ENCODE results near the gene MAGI2.

MAGI2 gene

GRCh38 chr7:78904983-78905382 is 548.5 kb downstream of the MAGI2 start:
- H3K4me3 ChIP-seq (ENCODE audit: low read depth, low read length): no peak overlapping the region
- no peak for DNase-seq (ENCODE audit: low read depth)

GRCh38 chr7:78901566-78901965 is 551.9 kb downstream of the MAGI2 start:
- no peak for DNase-seq (ENCODE audit: low read depth)
- H3K4me3 ChIP-seq (ENCODE audit: low read depth, low read length): no peak overlapping the region

- no peak for DNase-seq (ENCODE audit: low read depth)
- no peak overlapping the region for H3K4me3 ChIP-seq (ENCODE audit: low read depth, low read length)
Measured at GRCh38 chr7:78900806-78901205, 552.7 kb downstream of the MAGI2 start.

- H3K4me3 ChIP-seq (ENCODE audit: low read depth, low read length): no peak overlapping the region
- no peak for DNase-seq (ENCODE audit: low read depth)
Measured at GRCh38 chr7:78895393-78895792, 558.1 kb downstream of the MAGI2 start.

GRCh38 chr7:78879206-78879605 is 574.3 kb downstream of the MAGI2 start:
- DNase-seq (ENCODE audit: low read depth): no peak
- H3K4me3 ChIP-seq (ENCODE audit: low read depth, low read length): no peak overlapping the region

- DNase-seq (ENCODE audit: low read depth): no peak
- H3K4me3 ChIP-seq (ENCODE audit: low read depth, low read length): no peak overlapping the region
Measured at GRCh38 chr7:78873117-78873516, 580.4 kb downstream of the MAGI2 start.

- H3K4me3 ChIP-seq (ENCODE audit: low read depth, low read length): no peak overlapping the region
- DNase-seq (ENCODE audit: low read depth): no peak
Measured at GRCh38 chr7:78864339-78864738, 589.1 kb downstream of the MAGI2 start.

GRCh38 chr7:78863281-78863680 is 590.2 kb downstream of the MAGI2 start:
- no peak for DNase-seq (ENCODE audit: low read depth)

GRCh38 chr7:78862411-78862900 is 591.0 kb downstream of the MAGI2 start:
- no peak for DNase-seq (ENCODE audit: low read depth)
- no peak overlapping the region for H3K4me3 ChIP-seq (ENCODE audit: low read depth, low read length)

More at GRCh38 chr7:78863281-78863680, 590.2 kb downstream of the MAGI2 start:
- no peak overlapping the region for H3K4me3 ChIP-seq (ENCODE audit: low read depth, low read length)

GRCh38 chr7:78852951-78853350 is 600.5 kb downstream of the MAGI2 start:
- no peak for DNase-seq (ENCODE audit: low read depth)
- no peak overlapping the region for H3K4me3 ChIP-seq (ENCODE audit: low read depth, low read length)

- no peak for DNase-seq (ENCODE audit: low read depth)
- H3K4me3 ChIP-seq (ENCODE audit: low read depth, low read length): no peak overlapping the region
Measured at GRCh38 chr7:78850093-78850740, 603.2 kb downstream of the MAGI2 start.

GRCh38 chr7:78845155-78845554 is 608.3 kb downstream of the MAGI2 start:
- DNase-seq (ENCODE audit: low read depth): no peak
- H3K4me3 ChIP-seq (ENCODE audit: low read depth, low read length): no peak overlapping the region

GRCh38 chr7:78842068-78842467 is 611.4 kb downstream of the MAGI2 start:
- no peak for DNase-seq (ENCODE audit: low read depth)
- no peak overlapping the region for H3K4me3 ChIP-seq (ENCODE audit: low read depth, low read length)

GRCh38 chr7:78835897-78836296 is 617.6 kb downstream of the MAGI2 start:
- no peak for DNase-seq (ENCODE audit: low read depth)
- no peak overlapping the region for H3K4me3 ChIP-seq (ENCODE audit: low read depth, low read length)

GRCh38 chr7:78828317-78828716 is 625.1 kb downstream of the MAGI2 start:
- DNase-seq (ENCODE audit: low read depth): no peak

GRCh38 chr7:78803501-78804127 is 649.9 kb downstream of the MAGI2 start:
- H3K4me3 ChIP-seq (ENCODE audit: low read depth, low read length): no peak overlapping the region
- no peak for DNase-seq (ENCODE audit: low read depth)

More at GRCh38 chr7:78828317-78828716, 625.1 kb downstream of the MAGI2 start:
- H3K4me3 ChIP-seq (ENCODE audit: low read depth, low read length): no peak overlapping the region

GRCh38 chr7:78794101-78794500 is 659.4 kb downstream of the MAGI2 start:
- DNase-seq (ENCODE audit: low read depth): no peak
- no peak overlapping the region for H3K4me3 ChIP-seq (ENCODE audit: low read depth, low read length)

- DNase-seq (ENCODE audit: low read depth): no peak
- no peak overlapping the region for H3K4me3 ChIP-seq (ENCODE audit: low read depth, low read length)
Measured at GRCh38 chr7:78792624-78793023, 660.8 kb downstream of the MAGI2 start.

- no peak for DNase-seq (ENCODE audit: low read depth)
- H3K4me3 ChIP-seq (ENCODE audit: low read depth, low read length): no peak overlapping the region
Measured at GRCh38 chr7:78792006-78792405, 661.5 kb downstream of the MAGI2 start.

- no peak for DNase-seq (ENCODE audit: low read depth)
- no peak overlapping the region for H3K4me3 ChIP-seq (ENCODE audit: low read depth, low read length)
Measured at GRCh38 chr7:78788464-78788863, 665.0 kb downstream of the MAGI2 start.

GRCh38 chr7:78787854-78788253 is 665.6 kb downstream of the MAGI2 start:
- DNase-seq (ENCODE audit: low read depth): no peak
- H3K4me3 ChIP-seq (ENCODE audit: low read depth, low read length): no peak overlapping the region
